IgD-negative memory B cell (primary cell): ENCODE results near the gene OR4D2. TPM values are rescaled to one million over a fixed set of nuclear protein-coding genes. Genes with fewer than 3 reads are reported as not detected.
A peak's percentile ranks its signal among the peaks of the same experiment; 100 is the strongest.

Source experiments
- H3K27ac Mint-ChIP-seq, 3 donors: one replicate each; pipeline ENCODE4 v1.8.0; 2020 to 2022; ENCODE audit warnings: mild to moderate bottlenecking in 3 of 3, mixed read lengths in 3 of 3, moderate library complexity in 1 of 3
- H3K27me3 Mint-ChIP-seq: one replicate; pipeline ENCODE4 v1.8.0; 2021; ENCODE audit warnings: mixed read lengths
- H3K36me3 Mint-ChIP-seq: one replicate; pipeline ENCODE4 v1.8.0; 2020; ENCODE audit warnings: mild to moderate bottlenecking, mixed read lengths
- H3K4me1 Mint-ChIP-seq, 3 donors: one replicate each; pipeline ENCODE4 v1.8.0; 2020 to 2022; ENCODE audit warnings: mixed read lengths in 3 of 3, mild to moderate bottlenecking in 1 of 3
- H3K4me3 Mint-ChIP-seq, 4 donors: one replicate each; pipeline ENCODE4 v1.8.0; 2020 to 2022; ENCODE audit warnings: mild to moderate bottlenecking in 4 of 4, mixed read lengths in 4 of 4, moderate library complexity in 3 of 4
- H3K9me3 Mint-ChIP-seq, 3 donors: one replicate each; pipeline ENCODE4 v1.8.0; 2020 to 2021; ENCODE audit warnings: mixed read lengths in 3 of 3, mild to moderate bottlenecking in 1 of 3
- polyA plus RNA-seq: library from polyadenylated mRNA; unstranded; fragments of 300-500 nt; fragmentation: Illumina TruSeq; gene quantifications from one replicate; pipeline ENCODE4 v1.2.3, GENCODE V29; 2021

The OR4D2 gene
- polyA plus RNA-seq, 1 donor from 2014 or later, result not detected

DNA sequence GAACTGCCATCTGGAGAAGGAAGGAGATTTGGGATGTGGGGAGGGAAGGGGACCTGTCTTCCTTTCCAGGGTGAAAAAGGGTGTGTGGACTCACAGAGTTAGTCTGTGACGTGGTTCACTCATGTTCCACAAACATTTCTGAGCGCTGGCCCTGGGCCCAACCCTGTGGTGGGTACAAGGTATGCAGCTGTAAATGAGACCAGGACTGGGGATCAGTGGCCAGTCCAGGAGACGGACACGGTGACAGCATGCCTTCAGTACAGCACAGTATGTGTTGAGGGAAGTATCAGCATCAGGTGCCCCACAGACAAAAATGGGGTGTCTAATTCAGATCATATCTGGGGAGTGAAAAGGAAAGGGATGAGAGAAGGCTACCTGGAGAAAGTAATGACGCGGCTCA, 20.3 kb downstream of the OR4D2 start:
- Mint-ChIP-seq H3K4me1 (peaks cover 6 to 12% (median 9%) of the 10 kb centered on the region in 3 donors), H3K4me3 (no peak overlapping the region), H3K9me3 (no peaks in the 10 kb centered on the region), H3K36me3 (no peaks in the 10 kb centered on the region), H3K27ac (peak overlapping the region in 2 of 3 donors; percentile 9 to 17), H3K27me3 (peaks cover 15% of the 10 kb centered on the region)

GRCh38 chr17:58187675-58188074, 20.9 kb downstream of the OR4D2 start:
- Mint-ChIP-seq H3K9me3 (no peaks in the 10 kb centered on the region), H3K4me1 (peaks cover 6 to 12% (median 9%) of the 10 kb centered on the region in 3 donors), H3K27ac (peak overlapping the region in 1 of 3 donors; percentile 9), H3K27me3 (peaks cover 14% of the 10 kb centered on the region), H3K4me3 (no peak overlapping the region), H3K36me3 (no peaks in the 10 kb centered on the region)

DNA sequence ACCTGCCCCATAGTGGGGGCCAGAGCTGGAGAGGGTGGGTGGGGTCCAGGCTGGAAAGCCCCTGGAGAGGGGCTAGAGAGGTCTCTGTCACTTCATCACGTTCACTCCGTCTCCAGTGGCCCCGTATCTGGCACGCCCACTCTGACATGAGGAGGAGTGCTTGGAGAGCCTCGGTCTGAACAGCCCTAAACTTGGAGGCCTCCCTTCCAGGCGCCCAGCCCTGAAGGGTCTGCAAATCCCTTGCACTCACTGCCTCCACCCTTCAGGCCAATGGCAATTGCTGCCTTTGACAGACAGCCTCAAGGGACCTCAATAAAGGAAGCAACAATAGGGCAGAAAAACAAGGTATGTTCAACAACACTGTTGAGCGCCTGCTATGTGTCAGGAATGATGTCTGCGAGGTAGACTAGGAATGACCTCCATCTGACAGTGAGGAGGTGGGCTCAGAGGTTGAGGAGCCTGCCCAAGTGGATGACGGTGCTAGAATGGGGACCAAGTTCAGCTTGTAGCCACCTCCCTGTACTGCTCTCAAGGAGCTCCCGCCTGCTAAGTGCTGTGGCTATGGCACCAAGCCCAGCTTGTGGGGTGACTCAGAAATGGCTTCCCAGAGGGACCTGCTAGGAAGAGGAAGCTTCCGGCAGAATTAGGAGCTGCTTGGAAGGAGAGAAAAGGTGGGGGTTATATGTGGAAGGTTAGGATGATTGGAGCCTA, 22.8 kb downstream of the OR4D2 start:
- Mint-ChIP-seq H3K4me1 (peaks cover 6 to 12% (median 9%) of the 10 kb centered on the region in 3 donors), H3K4me3 (no peak overlapping the region), H3K27me3 (peaks cover 14% of the 10 kb centered on the region), H3K36me3 (no peaks in the 10 kb centered on the region), H3K9me3 (no peaks in the 10 kb centered on the region), H3K27ac (peak overlapping the region in 1 of 3 donors; percentile 23)

- peak overlapping the region in 1 of 3 donors; percentile 57 for H3K27ac Mint-ChIP-seq
- peaks cover 0 to 1% (median 1%) of the 10 kb centered on the region in 3 donors for H3K4me1 Mint-ChIP-seq
- no peaks in the 10 kb centered on the region for H3K36me3 Mint-ChIP-seq
- H3K4me3 Mint-ChIP-seq, result no peak overlapping the region
- peaks cover 11% of the 10 kb centered on the region for H3K27me3 Mint-ChIP-seq
- H3K9me3 Mint-ChIP-seq, result no peaks in the 10 kb centered on the region
These were observed 24.6 kb downstream of the OR4D2 start for GRCh38 chr17:58191241-58191896.

- Mint-ChIP-seq H3K4me1 (no peaks in the 10 kb centered on the region), H3K9me3 (no peaks in the 10 kb centered on the region), H3K27ac (no peak within 1 kb of the TSS), H3K36me3 (no peaks in the 10 kb centered on the region), H3K27me3 (peaks cover 11% of the 10 kb centered on the region), H3K4me3 (no peak within 1 kb of the TSS)
These were observed 25.8 kb downstream of the OR4D2 start, which contains the start of gene EPX for GRCh38 chr17:58192612-58193011. Gene EPX (plus strand): TSS chr17:58192726. CDS start chr17:58192847, 121 bp downstream.

GRCh38 chr17:58193641-58194255, 27.0 kb downstream of the OR4D2 start:
- Mint-ChIP-seq H3K27ac (no peak overlapping the region), H3K4me3 (no peak overlapping the region), H3K9me3 (no peaks in the 10 kb centered on the region), H3K4me1 (no peaks in the 10 kb centered on the region), H3K36me3 (peaks cover 1% of the 10 kb centered on the region), H3K27me3 (peaks cover 20% of the 10 kb centered on the region)

DNA sequence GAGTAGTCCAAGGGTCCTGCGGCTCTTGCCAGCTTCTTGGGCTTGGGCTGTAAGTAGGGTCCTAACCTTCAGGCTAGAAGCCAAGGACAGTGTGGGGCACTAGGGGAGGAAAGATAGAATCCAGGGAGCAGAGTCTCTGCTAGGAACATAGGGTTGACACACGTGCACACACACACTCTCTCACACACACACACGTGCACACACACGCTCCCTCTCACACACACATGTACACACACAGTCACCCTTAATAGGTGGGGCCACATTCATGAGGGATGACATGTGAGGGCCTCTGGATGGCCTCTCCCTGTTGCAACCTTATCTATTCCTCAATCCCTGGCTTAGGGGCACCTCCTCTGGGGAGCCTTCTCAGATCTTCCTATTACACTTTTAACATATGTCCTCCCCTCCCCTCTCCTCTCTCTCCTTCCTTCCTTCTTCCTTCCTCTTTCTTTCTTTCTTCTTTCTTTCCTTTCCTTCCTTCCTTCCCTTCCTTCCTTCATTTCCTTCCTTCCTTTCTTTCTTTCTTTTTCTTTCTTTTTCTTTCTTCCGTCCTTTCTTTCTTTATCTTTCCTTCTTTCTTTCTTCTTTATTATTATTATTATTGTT, 28.8 kb downstream of the OR4D2 start:
- H3K36me3 Mint-ChIP-seq, result peaks cover 1% of the 10 kb centered on the region
- peaks cover 18% of the 10 kb centered on the region for H3K27me3 Mint-ChIP-seq
- no peaks in the 10 kb centered on the region for H3K4me1 Mint-ChIP-seq
- no peak overlapping the region for H3K27ac Mint-ChIP-seq
- H3K4me3 Mint-ChIP-seq, result no peak overlapping the region
- H3K9me3 Mint-ChIP-seq, result no peaks in the 10 kb centered on the region

DNA sequence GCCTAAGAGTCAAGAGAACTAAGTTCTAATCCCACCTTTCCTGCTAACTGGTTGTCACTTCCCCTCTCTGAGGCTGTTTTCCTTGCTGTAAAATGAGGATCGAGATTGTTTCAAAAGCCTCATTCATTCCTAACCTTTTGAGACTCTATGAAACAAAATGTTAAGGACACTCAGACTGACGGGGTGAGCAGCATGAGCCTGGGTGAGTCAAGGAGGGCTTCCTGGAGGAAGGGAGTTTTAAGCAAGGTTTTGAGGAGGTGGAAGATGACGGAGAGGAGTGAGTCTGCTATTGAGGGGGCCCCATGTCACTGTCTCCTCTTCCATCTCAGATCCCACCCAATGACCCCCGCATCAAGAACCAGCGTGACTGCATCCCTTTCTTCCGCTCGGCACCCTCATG, 29.8 kb downstream of the OR4D2 start:
- H3K4me1 Mint-ChIP-seq, result no peaks in the 10 kb centered on the region
- peaks cover 1% of the 10 kb centered on the region for H3K36me3 Mint-ChIP-seq
- peaks cover 18% of the 10 kb centered on the region for H3K27me3 Mint-ChIP-seq
- no peak overlapping the region for H3K4me3 Mint-ChIP-seq
- H3K27ac Mint-ChIP-seq, result no peak overlapping the region
- H3K9me3 Mint-ChIP-seq, result no peaks in the 10 kb centered on the region

DNA sequence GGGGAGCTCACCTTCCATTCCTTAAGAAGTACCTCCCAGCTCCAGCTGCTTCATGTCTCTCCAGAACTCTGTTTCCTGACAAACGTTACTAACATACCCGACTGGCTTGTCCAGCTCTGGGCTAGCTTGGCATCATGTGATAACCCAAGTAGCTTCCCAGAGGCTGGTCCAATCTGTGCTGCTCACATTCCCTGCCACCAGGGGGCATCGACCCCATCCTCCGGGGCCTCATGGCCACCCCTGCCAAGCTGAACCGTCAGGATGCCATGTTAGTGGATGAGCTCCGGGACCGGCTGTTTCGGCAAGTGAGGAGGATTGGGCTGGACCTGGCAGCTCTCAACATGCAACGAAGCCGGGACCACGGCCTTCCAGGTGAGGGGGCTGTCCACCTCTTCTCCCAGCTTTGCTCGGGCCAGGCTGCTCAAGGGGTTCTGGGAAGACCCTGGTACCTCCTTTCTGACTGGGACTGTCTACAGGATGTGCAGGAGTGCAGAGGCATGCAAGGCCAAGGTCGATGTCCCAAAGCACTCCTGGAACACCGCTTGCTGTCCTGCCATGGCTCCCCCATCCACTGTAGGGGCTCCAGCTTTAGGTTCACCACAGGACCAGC, 33.3 kb downstream of the OR4D2 start:
- Mint-ChIP-seq H3K4me1 (no peaks in the 10 kb centered on the region), H3K9me3 (no peaks in the 10 kb centered on the region), H3K36me3 (peaks cover 1% of the 10 kb centered on the region), H3K27ac (no peak overlapping the region), H3K27me3 (peaks cover 14% of the 10 kb centered on the region), H3K4me3 (no peak overlapping the region)

- Mint-ChIP-seq H3K9me3 (no peaks in the 10 kb centered on the region), H3K4me1 (no peaks in the 10 kb centered on the region), H3K4me3 (no peak overlapping the region), H3K27ac (no peak overlapping the region), H3K36me3 (peaks cover 1% of the 10 kb centered on the region), H3K27me3 (peaks cover 14% of the 10 kb centered on the region)
These were observed 36.1 kb downstream of the OR4D2 start for GRCh38 chr17:58202859-58203258.

GRCh38 chr17:58204796-58205195, 38.0 kb downstream of the OR4D2 start:
- Mint-ChIP-seq H3K27me3 (peaks cover 3% of the 10 kb centered on the region), H3K9me3 (no peaks in the 10 kb centered on the region), H3K27ac (no peak overlapping the region), H3K4me1 (no peaks in the 10 kb centered on the region), H3K36me3 (peaks cover 3% of the 10 kb centered on the region), H3K4me3 (no peak overlapping the region)

GRCh38 chr17:58205936-58206335, 39.2 kb downstream of the OR4D2 start:
- Mint-ChIP-seq H3K4me1 (no peaks in the 10 kb centered on the region), H3K9me3 (no peaks in the 10 kb centered on the region), H3K4me3 (no peak overlapping the region), H3K27ac (no peak overlapping the region), H3K36me3 (peaks cover 3% of the 10 kb centered on the region), H3K27me3 (no peaks in the 10 kb centered on the region)

GRCh38 chr17:58207451-58207850, 40.7 kb downstream of the OR4D2 start:
- no peaks in the 10 kb centered on the region for H3K9me3 Mint-ChIP-seq
- no peaks in the 10 kb centered on the region for H3K4me1 Mint-ChIP-seq
- H3K4me3 Mint-ChIP-seq, result no peak overlapping the region
- peaks cover 3% of the 10 kb centered on the region for H3K36me3 Mint-ChIP-seq
- no peaks in the 10 kb centered on the region for H3K27me3 Mint-ChIP-seq
- H3K27ac Mint-ChIP-seq, result no peak overlapping the region

GRCh38 chr17:58208344-58208743, 41.6 kb downstream of the OR4D2 start:
- Mint-ChIP-seq H3K27ac (no peak overlapping the region), H3K27me3 (no peaks in the 10 kb centered on the region), H3K36me3 (peaks cover 3% of the 10 kb centered on the region), H3K4me3 (no peak overlapping the region), H3K9me3 (no peaks in the 10 kb centered on the region), H3K4me1 (no peaks in the 10 kb centered on the region)

GRCh38 chr17:58210922-58211321, 44.1 kb downstream of the OR4D2 start:
- peaks cover 3% of the 10 kb centered on the region for H3K36me3 Mint-ChIP-seq
- H3K27me3 Mint-ChIP-seq, result no peaks in the 10 kb centered on the region
- H3K4me1 Mint-ChIP-seq, result peaks cover 0 to 2% (median 0%) of the 10 kb centered on the region in 3 donors
- no peaks in the 10 kb centered on the region for H3K9me3 Mint-ChIP-seq
- H3K27ac Mint-ChIP-seq, result no peak overlapping the region
- H3K4me3 Mint-ChIP-seq, result no peak overlapping the region
